ENCODE data around the gene TMEM231.

The TMEM231 gene

GRCh38 chr16:75578212-75578611, 22.2 kb upstream of the TMEM231 start:
- TF ChIP-seq POLR2A (IDR thresholded peaks at IDR 0.05; ENCODE audit: low read depth, low read length), result no peak
- FAIRE-seq, result no peak
- DNase-seq (ENCODE audit: insufficient read length, low spot score), result no peak

- no peak for FAIRE-seq
- TF ChIP-seq POLR2A (IDR thresholded peaks at IDR 0.05; ENCODE audit: low read depth, low read length), result no peak
- no peak for DNase-seq (ENCODE audit: insufficient read length, low spot score)
Observed at GRCh38 chr16:75576384-75576811, 20.3 kb upstream of the TMEM231 start.

- FAIRE-seq (no peak), DNase-seq (ENCODE audit: insufficient read length, low spot score) (no peak)
Observed at GRCh38 chr16:75575958-75576357, 19.9 kb upstream of the TMEM231 start.

GRCh38 chr16:75573955-75574354, 17.9 kb upstream of the TMEM231 start:
- FAIRE-seq, result no peak
- no peak for DNase-seq (ENCODE audit: insufficient read length, low spot score)
- no peak for TF ChIP-seq POLR2A (IDR thresholded peaks at IDR 0.05; ENCODE audit: low read depth, low read length)

More at GRCh38 chr16:75575958-75576357, 19.9 kb upstream of the TMEM231 start:
- no peak for TF ChIP-seq POLR2A (IDR thresholded peaks at IDR 0.05; ENCODE audit: low read depth, low read length)

- DNase-seq (ENCODE audit: insufficient read length, low spot score) (no peak), FAIRE-seq (no peak)
- TF ChIP-seq POLR2A (IDR thresholded peaks at IDR 0.05; ENCODE audit: low read depth, low read length), result no peak
Observed at GRCh38 chr16:75572864-75573542, 17.0 kb upstream of the TMEM231 start.

- TF ChIP-seq POLR2A (IDR thresholded peaks at IDR 0.05; ENCODE audit: low read depth, low read length), result no peak
- DNase-seq (ENCODE audit: insufficient read length, low spot score), result no peak
- no peak for FAIRE-seq
Observed at GRCh38 chr16:75570396-75571065, 14.5 kb upstream of the TMEM231 start.

GRCh38 chr16:75567911-75568310, 11.9 kb upstream of the TMEM231 start:
- TF ChIP-seq POLR2A (IDR thresholded peaks at IDR 0.05; ENCODE audit: low read depth, low read length), result no peak
- FAIRE-seq (no peak), DNase-seq (ENCODE audit: insufficient read length, low spot score) (no peak)

GRCh38 chr16:75566758-75567255, 10.8 kb upstream of the TMEM231 start:
- DNase-seq (ENCODE audit: insufficient read length, low spot score), result no peak
- no peak for TF ChIP-seq POLR2A (IDR thresholded peaks at IDR 0.05; ENCODE audit: low read depth, low read length)
- no peak for FAIRE-seq

GRCh38 chr16:75566040-75566757, 10.1 kb upstream of the TMEM231 start, which contains the start of gene GABARAPL2:
Gene GABARAPL2 (plus strand): TSS chr16:75566379. CDS start chr16:75566487, 108 bp downstream.
- FAIRE-seq (no peak), DNase-seq (ENCODE audit: insufficient read length, low spot score) (peak; percentile 69)
- peak; percentile 71 for TF ChIP-seq POLR2A (IDR thresholded peaks at IDR 0.05; ENCODE audit: low read depth, low read length)

GRCh38 chr16:75565640-75566039, 9.6 kb upstream of the TMEM231 start:
- FAIRE-seq (no peak), DNase-seq (ENCODE audit: insufficient read length, low spot score) (no peak)
- TF ChIP-seq POLR2A (IDR thresholded peaks at IDR 0.05; ENCODE audit: low read depth, low read length), result no peak

GRCh38 chr16:75559564-75560372, 3.7 kb upstream of the TMEM231 start:
- FAIRE-seq (no peak), DNase-seq (ENCODE audit: insufficient read length, low spot score) (peak; percentile 9)
- TF ChIP-seq POLR2A (IDR thresholded peaks at IDR 0.05; ENCODE audit: low read depth, low read length), result no peak

- no peak for TF ChIP-seq POLR2A (IDR thresholded peaks at IDR 0.05; ENCODE audit: low read depth, low read length)
- FAIRE-seq, result no peak
Observed at GRCh38 chr16:75558846-75559401, 2.9 kb upstream of the TMEM231 start.

GRCh38 chr16:75556431-75556950, 439 bp upstream of the TMEM231 start:
- FAIRE-seq (no peak), DNase-seq (ENCODE audit: insufficient read length, low spot score) (no peak)
- no peak for TF ChIP-seq POLR2A (IDR thresholded peaks at IDR 0.05; ENCODE audit: low read depth, low read length)

More at GRCh38 chr16:75558846-75559401, 2.9 kb upstream of the TMEM231 start:
- no peak for DNase-seq (ENCODE audit: insufficient read length, low spot score)

Data from H54 (cell line).